GM19438 (cell line): ENCODE data around the gene EYA2.
"Not testable (repeated sequence)": the region's sequence is repeated elsewhere in the genome, so short reads cannot be mapped to it uniquely, and the experiment has no call there.

ENCODE experiments used
- ATAC-seq: cut with Tn5 transposase; IDR thresholded peaks from one replicate; pipeline ENCODE4 v1.9.1; 2021; ENCODE audit warnings: low read depth; ENCODE audit not compliant: unreplicated experiment

Gene EYA2

GRCh38 chr20:46894579-46894958 lies at the start of gene EYA2:
EYA2 (plus strand) TSS chr20:46894843; CDS start chr20:46990011, 95,168 bp downstream.
- no peak for ATAC-seq

- no peak for ATAC-seq
Observed at GRCh38 chr20:46844965-46845364, 49.7 kb upstream of the EYA2 start.

GRCh38 chr20:46849269-46849668 lies 45.4 kb upstream of the EYA2 start:
- ATAC-seq, result no peak

- no peak for ATAC-seq
Observed at GRCh38 chr20:46849751-46850150, 44.9 kb upstream of the EYA2 start.

- ATAC-seq, result no peak
Observed at GRCh38 chr20:46850416-46850815, 44.2 kb upstream of the EYA2 start.

GRCh38 chr20:46850896-46851295 lies 43.7 kb upstream of the EYA2 start:
- no peak for ATAC-seq

GRCh38 chr20:46851746-46852145 lies 42.9 kb upstream of the EYA2 start:
- no peak for ATAC-seq

GRCh38 chr20:46852313-46852712 lies 42.3 kb upstream of the EYA2 start:
- no peak for ATAC-seq

GRCh38 chr20:46853926-46854325 lies 40.7 kb upstream of the EYA2 start:
- ATAC-seq, result no peak

GRCh38 chr20:46857061-46857831 lies 37.4 kb upstream of the EYA2 start:
- no peak for ATAC-seq

GRCh38 chr20:46865824-46866223 lies 28.8 kb upstream of the EYA2 start:
- no peak for ATAC-seq

GRCh38 chr20:46870041-46870440 lies 24.6 kb upstream of the EYA2 start:
- ATAC-seq, result no peak

- ATAC-seq, result no peak
Observed at GRCh38 chr20:46872328-46873211, 22.1 kb upstream of the EYA2 start.

- no peak for ATAC-seq
Observed at GRCh38 chr20:46875059-46875458, 19.6 kb upstream of the EYA2 start.

GRCh38 chr20:46879386-46879785 lies 15.3 kb upstream of the EYA2 start:
- no peak for ATAC-seq

- not testable (repeated sequence) for ATAC-seq
Observed at GRCh38 chr20:46879963-46880362, 14.7 kb upstream of the EYA2 start.

GRCh38 chr20:46883892-46884291 lies 10.8 kb upstream of the EYA2 start:
- no peak for ATAC-seq

- ATAC-seq, result no peak
Observed at GRCh38 chr20:46890682-46891081, 4.0 kb upstream of the EYA2 start.

- no peak for ATAC-seq
Observed at GRCh38 chr20:46893051-46893450, 1.6 kb upstream of the EYA2 start.

- ATAC-seq, result no peak
Observed at GRCh38 chr20:46893877-46894578, 615 bp upstream of the EYA2 start.
